ENCODE results near the gene CTDP1.

GRCh38 chr18:79694895-79695213 is 15.3 kb downstream of the CTDP1 start:
- TF ChIP-seq CTCF (IDR thresholded peaks at IDR 0.05) (no peak), POLR2A (IDR thresholded peaks at IDR 0.05) (no peak)
